8988T (cell line): Measurements from ENCODE around the gene TRMO.

ENCODE experiments used
- DNase-seq: peaks from one replicate; pipeline ENCODE4 v3.0.0; 2011

TRMO gene

DNA sequence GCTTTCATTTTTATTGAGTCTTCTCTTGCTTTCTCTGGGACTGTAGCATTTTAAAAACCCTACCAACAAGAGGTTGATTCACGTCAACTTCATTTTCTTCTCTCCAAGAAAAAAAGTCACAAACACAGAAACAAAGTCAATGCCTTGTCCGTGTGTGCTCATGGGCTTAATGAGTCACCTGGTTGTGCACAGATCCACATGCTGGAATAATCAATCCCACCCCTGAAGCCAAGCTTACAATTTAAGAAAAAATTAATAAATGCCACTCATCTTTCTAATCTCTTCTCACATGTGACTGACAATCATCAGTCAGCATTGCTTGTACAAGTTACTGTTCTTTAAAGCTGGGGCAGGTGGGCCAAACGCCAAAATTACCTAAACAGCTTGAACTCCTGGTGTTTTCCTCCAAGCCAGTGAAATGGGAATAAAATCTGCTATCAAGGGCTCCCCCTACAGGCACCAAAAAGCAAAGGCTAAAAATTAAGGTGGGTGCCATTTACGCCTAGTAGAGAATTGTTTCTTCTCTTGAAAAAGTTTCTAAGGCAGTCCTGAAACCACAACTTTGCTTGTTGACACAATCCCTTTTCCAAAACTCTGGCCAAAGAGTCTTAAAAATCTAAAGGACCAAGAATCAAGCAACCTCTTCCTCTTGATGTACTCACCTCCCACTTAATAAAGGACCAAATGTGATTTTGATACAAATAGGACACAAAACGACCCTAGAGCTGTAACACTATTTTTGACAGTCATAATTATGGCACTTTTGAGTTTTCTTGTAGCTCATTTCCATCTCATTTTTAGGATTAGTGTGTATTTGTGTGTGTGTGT is 21.3 kb downstream of the TRMO start:
- DNase-seq: no peak

DNA sequence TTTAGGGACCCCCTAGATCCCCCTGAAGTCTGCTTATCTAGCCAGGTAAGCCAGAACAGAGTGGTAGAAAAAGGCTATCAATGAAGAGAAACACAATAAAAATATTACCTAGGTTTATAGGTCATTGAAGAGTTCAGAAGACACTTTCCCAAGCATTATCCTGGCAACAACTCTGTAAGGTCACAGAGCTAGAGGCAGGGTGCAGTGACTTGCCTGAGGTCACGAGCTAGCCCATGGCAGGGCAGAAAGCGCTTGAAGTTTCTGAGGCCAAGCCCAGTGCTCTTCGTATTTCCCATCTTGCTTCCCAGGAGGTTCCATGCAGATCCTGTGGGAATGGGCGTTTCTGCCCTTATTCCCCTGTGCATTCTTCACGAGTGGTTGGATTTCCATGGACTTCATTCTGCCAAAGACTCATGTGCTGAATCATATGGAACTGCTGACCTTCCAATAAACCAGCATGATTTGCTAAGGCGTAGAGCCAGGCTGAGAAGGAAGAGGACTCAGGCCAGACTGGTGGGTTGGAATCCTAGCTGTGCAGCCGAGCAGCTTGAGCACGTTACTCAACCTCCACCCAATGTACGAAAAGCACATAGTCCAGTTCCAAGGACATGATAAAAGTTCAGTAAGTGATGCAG is 22.1 kb downstream of the TRMO start:
- no peak for DNase-seq

DNA sequence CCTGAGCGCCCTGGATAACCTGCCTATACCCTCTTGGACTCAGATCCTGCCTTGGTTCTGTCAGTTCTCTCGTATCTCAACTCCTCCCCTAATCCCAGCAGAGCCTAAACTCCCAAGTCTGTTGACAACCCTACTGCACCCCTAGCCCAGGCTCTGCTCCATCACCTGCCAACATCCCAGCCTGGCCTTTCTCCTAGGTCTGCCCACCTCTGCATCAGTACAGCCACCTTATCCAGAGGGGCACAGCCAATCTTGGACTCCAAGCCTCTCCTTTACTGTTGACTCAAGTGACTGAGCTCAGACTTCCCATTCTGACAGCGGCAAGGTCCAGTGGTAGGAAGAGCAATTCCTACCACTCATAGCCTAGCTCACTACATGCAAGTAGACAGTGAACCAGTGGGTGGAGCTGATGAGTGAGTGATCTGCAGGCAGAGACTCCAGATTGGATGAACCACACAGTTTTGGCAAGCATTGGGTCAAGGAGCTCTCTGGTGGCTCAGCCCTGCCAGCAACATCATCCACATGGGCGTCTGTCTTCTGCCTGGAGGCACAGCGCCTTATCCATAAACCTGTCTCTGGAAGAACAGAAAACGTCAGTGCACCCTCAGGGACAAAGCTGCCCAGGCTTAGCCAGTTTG is 26.5 kb downstream of the TRMO start:
- peak; percentile 26 for DNase-seq

DNA sequence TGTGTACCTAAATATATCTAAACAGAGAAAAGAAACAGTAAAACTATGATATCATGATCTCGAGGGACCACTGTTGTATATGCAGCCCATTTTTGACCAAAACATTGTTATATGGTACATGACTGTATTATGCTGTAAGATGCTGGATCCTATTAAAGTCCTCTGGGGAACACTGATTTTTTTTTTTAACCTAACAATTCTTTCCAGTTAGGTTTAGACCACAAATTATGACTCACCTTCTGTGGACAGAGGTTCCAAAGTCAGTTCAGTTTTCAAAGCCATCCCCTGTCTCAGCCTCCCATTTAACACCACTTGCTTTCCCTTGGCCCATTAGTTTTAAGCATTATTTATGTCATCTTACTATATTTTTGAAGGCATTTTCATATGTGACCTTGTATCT is 27.1 kb downstream of the TRMO start:
- DNase-seq: no peak

DNA sequence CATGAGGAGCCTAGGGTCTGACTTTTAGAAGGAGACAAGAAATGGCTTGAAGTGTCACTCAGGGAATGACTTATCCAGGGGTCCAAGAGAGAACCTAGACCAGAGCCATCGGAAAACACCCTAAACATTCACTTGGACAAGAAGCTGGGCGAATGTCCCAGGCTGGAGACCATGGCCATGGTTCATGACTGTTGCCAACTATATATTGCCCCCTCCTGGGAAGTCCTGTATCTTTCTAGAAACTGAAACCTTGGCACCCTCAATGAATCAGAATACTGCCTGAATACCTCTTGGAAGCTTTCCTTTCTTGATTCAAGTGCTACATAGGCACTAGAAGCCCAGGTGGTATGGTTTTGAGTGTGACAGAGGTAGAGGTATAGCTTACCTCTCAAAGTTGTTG is 29.9 kb downstream of the TRMO start:
- no peak for DNase-seq

DNA sequence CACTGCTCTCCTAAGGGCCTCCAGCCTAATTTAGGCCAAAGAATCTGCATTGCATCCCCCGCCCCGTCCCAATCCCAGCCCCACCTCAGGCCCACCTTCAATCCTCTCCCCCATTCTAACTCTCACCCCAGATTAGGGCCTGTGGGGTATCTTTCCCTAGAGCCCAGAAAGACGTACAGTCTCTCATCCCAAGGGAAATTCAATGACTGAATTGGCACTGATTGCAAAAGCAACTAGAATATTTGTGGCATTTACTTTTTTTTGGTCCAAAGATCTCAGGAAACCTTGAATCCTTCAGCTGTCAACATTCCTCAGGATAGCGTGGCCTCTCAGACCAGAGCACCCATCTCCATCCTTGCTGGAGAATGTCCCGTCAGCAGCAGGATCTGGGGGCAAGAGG is 30.6 kb downstream of the TRMO start:
- DNase-seq: no peak

DNA sequence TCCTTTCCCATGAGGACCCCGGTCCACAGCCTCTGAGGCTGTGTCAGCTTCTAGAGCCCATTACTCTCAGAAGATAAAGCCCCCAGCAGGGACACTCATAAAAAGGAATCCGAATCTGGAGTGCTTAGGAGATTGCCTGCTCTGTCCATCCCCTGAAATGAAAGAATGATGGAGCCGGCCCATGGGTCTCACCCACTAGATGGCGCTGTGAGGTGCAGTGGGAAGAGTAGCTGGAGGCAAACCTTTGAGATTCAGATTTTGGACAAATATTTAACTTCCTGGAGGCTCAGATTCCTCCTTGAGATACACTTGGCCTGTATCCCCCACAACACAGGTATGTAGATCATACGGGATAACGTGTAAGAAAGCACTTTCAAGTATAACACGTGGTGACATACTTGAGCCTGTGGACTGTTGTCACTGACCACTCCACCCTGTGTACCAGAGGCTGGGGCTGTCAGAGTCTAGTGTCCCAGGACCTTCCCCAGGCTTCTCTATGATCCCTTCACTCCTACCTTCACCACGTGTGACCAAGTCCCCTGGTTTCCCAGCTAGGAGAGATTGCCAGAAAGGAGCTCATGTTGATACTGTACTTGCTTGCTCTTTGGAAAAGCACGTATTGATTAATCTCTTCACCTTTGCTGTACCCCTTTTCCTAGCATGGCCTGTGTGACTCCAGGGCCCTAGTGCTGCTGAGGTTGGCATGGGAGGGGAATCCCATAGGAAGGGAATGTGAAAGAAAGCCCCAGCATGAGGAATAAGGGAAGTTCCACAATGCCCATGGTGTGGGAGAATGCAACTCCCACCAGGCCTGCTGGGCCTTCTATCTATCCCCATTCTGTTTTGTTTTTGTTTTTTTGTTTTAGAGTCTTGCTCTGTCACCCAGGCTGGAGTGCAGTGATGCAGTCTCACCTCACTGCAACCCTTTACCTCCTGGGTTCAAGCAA is 32.1 kb downstream of the TRMO start:
- peak; percentile 29 for DNase-seq

DNA sequence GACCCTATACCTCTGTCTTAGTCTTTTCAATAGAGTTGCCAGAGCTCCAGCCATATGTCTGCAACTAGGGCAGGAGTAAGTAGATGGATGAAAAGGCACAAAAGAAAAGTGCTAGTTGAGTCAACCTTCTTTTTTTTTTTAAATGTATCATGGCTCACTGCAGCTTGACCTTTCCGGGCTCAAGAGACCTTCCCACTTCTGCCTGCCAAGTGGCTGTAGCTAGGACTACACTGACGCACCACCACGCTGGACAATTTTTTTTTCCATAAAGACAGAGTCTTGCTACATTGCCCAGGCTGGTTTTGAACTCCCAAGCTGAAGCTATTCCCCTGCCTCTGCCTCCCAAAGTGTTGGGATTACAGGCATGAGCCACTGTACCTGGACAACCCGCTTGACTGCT is 42.0 kb downstream of the TRMO start:
- DNase-seq: no peak

DNA sequence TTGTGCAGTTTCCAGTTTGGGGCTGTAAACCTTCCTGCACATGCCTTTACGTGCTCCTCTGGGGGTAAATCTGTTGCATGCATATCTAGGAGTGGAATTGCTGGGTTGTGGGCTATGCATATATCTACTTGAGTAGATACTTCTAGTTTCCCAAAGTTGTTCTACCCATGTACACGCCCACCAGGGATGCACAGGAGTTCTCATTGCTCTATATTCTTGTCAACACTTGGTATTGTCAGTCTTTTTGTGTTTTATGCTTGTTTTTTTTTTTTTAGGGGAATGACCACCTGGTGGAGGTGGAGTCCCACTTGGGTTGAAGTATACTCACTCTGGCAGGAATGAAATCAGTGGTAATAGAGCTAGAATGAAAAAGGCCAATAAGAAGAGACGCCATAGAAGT is 46.2 kb downstream of the TRMO start:
- no peak for DNase-seq

DNA sequence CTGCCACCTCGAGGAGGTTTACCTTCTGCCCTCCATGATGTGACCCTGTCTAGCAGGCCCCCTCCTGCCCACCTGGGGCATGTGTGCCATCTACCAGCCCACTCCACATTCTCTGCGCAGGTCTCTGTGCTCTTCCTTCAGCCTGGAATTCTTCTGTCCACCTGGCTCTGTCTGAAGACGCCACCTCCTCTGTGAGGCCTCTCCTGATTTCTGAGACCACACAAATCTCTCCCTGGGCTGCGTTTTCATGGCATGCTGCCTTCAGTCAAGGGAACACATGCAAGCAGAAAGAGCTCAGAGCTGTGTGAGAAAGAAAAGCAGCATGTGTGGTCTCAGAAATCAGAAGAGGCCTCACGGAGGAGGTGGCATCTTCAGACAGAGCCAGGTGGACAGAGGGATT is 47.2 kb downstream of the TRMO start:
- no peak for DNase-seq

DNA sequence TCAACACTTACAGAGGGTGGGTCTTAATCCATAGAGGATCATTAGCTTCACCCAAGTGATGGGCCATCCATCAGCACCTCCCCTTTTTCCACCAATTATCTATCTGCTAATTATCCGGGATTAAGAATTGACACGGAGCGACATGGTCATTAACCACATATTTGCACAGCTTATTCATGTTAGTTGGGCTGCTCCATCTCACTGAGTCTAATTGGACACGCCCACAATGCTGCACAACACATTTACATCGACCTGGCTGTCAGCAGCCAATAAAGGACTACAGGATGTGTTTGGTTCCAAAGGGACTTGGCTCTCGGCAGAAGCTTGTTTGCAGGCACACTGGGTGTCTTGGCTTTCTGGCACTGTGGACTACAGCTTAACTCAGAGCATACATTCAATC is 47.7 kb downstream of the TRMO start:
- DNase-seq: no peak

DNA sequence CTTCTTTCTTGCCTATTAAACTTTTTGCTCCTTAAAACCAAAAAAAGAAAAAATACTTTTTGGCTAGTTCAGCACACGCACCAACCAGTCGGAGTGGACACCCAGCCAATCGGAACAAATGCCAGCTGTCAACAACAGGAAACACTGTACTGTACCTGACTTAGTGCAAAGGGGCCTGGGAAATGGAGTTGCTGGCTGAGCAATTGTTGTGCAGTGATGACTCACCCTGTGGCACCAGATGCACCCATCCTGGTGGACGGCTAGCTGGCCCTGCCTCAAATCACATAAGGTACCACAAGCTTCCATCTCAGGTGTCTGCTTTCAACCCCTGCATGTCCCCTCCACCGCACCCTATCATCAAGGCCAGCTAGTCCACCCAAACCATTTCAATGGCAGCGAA is 48.4 kb downstream of the TRMO start:
- DNase-seq: no peak

DNA sequence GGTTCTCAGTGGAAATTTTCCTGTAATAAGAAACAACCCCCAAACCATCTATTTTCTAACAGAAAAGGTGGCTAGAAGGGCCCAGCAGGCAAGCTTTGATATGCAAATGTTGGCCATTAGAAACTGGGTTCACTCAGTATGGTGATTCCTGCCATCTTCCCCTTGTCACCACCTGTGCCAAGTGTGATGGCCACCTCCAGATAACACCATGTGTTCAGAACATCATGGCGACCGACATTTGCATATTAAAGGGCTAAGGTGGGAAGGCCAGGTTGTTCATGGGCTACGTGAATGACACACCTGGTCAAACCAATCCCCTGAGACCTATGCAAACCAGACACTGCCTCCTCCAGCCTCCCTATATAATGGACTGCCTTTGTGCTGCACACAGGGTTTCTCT is 48.9 kb downstream of the TRMO start:
- no peak for DNase-seq

DNA sequence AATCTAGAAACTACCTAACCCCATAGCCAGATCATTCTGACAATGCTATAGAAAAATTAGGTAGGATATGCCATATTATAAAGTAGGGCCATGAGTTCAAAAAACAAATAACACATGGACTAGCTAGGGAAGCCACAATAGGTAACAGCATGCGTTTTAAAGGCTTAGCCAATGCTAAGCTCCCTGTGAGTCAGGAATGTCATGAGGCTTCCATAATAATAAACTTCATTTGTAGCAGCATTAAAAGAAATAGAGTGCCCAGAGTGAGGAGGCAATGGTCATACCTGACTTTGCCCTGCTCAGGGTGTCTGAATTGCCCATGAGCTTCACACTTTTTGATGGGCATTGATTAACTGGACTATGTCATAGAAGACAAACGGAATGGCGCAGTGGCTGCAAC is 53.4 kb downstream of the TRMO start:
- DNase-seq: no peak

DNA sequence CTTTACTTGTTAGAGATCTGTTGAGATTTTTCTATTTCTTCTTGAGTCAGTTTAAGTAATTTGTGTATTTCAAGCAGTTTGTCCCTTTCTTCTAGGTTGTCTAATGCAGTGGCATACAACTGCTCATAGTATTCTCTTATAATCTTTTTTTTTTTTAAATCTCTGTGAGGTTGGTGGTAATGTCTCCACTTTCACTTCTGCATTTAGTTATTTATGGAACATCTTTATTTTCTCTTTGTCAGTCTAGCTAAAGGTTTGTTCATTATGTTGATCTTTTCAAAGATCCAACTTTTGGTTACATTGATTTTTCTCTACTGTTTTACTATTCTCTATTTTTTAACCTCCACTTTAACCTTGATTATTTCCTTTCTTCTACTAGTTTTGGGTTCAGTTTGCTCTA is 55.5 kb downstream of the TRMO start:
- DNase-seq: no peak

DNA sequence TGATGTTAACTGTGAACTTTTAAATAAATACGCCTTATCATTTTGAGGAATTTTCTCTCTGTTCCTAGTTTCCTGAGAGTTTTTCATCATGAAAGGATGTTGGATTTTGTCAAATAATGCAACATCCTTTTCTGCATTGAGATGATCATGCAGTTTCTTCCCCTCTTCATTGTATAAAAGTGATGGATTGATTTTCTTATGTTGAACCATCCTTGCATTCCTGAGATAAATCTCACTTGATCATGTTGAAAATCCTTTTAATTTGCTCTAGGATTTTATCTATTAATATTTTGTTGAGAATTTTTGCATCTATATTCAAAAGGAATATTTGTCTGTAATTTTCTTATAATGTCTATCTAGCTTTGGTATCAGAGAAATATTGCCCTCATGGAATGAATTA is 56.0 kb downstream of the TRMO start:
- DNase-seq: no peak

DNA sequence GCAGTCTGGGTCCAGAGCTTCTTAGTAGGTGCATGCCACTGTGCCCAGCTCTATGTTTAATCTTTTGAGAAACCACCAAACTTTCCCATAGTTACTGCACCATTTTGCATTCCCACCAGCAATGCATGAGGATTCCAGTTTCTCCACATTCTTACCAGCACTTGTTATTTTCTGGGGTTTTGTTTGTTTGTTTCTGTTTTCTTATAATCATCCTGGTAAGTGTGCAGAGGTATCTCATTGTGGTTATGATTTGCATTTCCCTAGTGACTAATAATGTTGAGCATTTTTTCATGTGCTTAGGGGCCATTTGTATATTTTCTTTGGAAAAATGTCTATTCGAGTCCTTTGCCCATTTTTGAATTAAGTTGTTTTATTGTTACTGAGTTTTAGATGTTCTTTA is 57.9 kb downstream of the TRMO start:
- no peak for DNase-seq

DNA sequence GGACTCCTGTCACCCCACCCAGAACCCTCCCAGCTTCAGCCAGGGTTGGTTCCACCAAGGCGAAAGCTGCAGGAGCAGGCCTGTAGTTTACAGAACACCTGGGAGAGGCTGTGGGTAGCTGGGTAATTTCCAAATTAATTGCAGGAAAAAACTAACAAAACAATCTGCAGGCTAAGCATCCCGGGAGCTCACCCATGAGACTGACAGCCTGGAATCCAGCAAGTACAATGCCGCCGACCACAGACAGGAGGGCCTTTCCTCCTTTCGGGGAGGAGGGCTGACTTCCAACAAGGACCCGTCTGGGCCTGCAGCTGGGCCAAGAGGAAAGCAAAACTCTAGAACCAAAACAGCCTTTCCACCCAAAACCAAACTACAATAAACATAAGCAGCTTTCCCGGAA is 59.0 kb downstream of the TRMO start:
- no peak for DNase-seq

DNA sequence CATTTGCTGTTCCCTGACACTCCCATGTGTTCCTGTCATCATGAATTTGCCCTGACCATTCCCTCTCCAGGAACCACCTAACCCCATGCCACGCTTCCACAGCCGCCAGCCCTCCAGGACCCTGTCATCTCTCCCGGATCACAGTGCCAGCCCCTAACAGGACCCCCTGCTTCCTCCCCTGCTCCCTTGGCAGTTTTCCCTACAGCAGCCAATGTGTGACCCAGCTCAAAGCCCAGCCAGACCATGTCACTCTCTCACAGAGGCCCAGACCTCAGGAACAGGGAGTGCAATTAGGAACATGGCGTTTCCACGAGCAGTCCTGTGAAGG is 61.2 kb downstream of the TRMO start:
- DNase-seq: no peak

DNA sequence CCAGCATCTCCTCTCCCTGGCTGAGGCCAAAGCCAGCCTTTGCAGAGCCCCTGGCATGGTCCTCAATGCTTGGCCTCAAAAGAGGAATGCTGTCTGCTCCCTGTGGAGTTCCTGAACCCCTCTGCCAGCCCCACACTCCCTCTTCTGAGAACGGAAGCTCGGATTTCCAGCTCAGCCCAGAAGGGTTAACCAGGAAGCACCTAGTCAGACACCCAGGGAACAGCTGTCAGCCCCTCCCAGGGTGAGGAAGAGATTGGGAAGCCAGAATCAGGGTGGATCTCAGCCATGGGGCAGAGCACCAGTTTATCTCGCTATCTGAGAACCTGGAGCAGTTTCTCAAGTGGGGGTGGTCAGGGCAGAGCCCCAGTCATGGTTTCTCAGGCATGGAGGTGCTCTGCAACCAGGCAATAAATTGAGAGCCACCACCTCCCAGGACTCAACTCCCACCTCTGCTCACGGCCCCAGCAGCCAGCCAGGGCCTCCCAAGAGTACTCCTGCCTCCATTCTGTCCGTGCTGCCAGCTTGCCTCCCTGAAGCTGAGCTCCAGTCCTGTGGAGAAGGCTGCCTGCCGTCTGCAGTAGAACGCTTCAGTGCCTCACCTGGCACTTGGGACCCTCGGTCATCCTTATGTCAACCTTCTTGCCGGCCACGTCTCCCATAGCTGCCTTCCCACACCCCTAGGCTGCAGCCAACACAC is 61.7 kb downstream of the TRMO start:
- no peak for DNase-seq

DNA sequence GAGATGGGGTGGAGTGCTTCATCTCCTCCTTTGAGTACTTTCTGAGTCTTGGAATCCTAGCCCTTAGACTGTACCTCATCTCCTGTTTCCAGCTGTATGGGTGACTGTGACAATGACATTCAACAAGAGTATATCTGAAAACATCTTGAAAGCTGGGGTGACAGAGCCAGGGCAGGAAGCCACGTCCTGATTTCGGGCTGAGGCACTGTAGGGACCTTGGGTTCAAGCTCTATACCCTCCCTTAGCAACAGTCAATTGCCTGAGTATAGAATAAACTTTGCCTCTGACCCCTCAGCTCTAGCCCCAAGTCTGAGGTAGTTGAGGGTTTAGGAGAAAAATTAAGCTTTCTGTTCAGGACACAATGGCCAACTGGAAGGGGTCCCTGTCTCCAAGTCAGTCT is 63.0 kb downstream of the TRMO start:
- DNase-seq: no peak

DNA sequence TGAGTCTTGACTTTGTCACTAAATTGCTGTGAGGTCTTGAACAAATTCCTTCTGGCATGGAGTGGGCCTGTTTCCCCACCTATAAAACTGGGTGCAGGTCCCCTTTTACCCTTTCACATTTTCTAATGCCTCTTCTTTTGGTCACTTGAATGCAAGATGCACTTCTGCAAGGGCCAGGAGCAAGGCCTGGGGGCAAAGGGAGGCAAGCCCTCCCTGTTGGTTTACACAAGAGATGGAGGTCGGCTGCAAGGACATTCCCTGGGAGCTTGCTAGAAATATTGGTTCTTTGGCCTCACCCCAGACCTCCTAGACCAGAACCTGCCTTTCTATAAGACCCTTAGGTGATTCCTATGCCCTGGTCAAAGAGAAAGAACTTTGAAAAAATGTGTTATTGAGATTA is 63.5 kb downstream of the TRMO start:
- DNase-seq: no peak

DNA sequence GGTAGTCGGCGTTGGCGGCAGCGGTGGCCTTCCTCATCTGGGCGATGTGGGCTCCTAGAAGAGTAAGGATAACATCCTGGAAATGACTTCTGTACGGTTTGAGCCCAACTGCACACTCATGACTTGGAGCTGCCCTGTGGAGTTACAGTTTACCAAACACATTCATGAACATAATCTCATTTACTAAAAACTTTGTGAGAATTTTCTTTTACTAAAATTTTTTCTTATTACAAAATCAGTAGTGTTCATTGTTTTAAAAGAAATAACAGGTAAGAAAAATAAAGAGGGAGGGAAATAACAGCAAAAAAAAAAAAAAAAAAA is 63.9 kb downstream of the TRMO start:
- no peak for DNase-seq
